ENCODE data around the gene MRPS22. TPM values are rescaled to one million over a fixed set of nuclear protein-coding genes. Genes with fewer than 3 reads are reported as not detected.
"Not testable (repeated sequence)": the region's sequence is repeated elsewhere in the genome, so short reads cannot be mapped to it uniquely, and the experiment has no call there.

The MRPS22 gene
- total RNA-seq, 6 donors from 2014 or later = 17.8 to 48.3 (median 33.1) TPM

DNA sequence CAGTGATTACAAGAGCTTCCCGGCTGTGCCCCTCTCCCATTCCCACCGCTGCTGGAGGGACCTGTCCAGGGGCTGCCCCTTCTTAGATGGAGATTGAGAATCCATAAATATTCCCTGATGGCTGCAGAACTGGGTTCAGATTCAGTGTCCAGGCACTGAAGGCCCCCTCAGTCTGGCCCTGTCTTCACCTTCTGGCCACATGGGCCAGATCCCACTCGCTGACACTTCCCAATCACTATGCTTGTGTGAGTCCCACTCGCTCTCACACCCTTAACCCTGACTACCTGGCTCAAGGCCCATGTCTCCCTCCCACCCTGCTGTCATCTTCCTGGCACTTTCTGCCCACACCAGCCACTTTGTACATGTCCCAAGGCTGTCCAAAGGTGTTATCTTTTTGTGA is 15.5 kb upstream of the MRPS22 start:
- Histone ChIP-seq H3K4me3 (no peak overlapping the region), H3K27me3 (no peaks in the 10 kb centered on the region), H3K27ac (no peak overlapping the region), H3K9me3 (no peaks in the 10 kb centered on the region), H3K36me3 (no peaks in the 10 kb centered on the region), H3K4me1 (peaks cover 0 to 9% (median 7%) of the 10 kb centered on the region in 4 donors)
- no peak for TF ChIP-seq POLR2AphosphoS5 (IDR thresholded peaks at IDR 0.05)
- TF ChIP-seq, protein P1, sequence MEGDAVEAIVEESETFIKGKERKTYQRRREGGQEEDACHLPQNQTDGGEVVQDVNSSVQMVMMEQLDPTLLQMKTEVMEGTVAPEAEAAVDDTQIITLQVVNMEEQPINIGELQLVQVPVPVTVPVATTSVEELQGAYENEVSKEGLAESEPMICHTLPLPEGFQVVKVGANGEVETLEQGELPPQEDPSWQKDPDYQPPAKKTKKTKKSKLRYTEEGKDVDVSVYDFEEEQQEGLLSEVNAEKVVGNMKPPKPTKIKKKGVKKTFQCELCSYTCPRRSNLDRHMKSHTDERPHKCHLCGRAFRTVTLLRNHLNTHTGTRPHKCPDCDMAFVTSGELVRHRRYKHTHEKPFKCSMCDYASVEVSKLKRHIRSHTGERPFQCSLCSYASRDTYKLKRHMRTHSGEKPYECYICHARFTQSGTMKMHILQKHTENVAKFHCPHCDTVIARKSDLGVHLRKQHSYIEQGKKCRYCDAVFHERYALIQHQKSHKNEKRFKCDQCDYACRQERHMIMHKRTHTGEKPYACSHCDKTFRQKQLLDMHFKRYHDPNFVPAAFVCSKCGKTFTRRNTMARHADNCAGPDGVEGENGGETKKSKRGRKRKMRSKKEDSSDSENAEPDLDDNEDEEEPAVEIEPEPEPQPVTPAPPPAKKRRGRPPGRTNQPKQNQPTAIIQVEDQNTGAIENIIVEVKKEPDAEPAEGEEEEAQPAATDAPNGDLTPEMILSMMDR (IDR thresholded peaks at IDR 0.05) = no peak
- no peak for TF ChIP-seq EP300 (IDR thresholded peaks at IDR 0.05)
- no peak for TF ChIP-seq POLR2A (IDR thresholded peaks at IDR 0.05)
- no peak for DNase-seq
- 76 to 95% methylated on average over 4 of the region's 4 CpGs for WGBS, 2 donors
- ATAC-seq (ENCODE audit: low FRiP score in 2 of 2) = no peak

- 10 to 26% methylated on average over 8 to 25 of the region's 25 CpGs for WGBS, 2 donors
- TF ChIP-seq POLR2AphosphoS5 (IDR thresholded peaks at IDR 0.05) = no peak
- TF ChIP-seq POLR2A (IDR thresholded peaks at IDR 0.05) = no peak
- TF ChIP-seq, protein P1 (IDR thresholded peaks at IDR 0.05) = peak; percentile 91 to 99 (median 97)
- no peak overlapping the region for H3K27ac ChIP-seq
- H3K4me3 ChIP-seq = peak overlapping the region in 1 of 4 donors; percentile 13
- no peaks in the 10 kb centered on the region for H3K27me3 ChIP-seq
- ATAC-seq (ENCODE audit: low FRiP score in 2 of 2) (peak; percentile 95 to 98), DNase-seq (peak; percentile 88 to 99)
- H3K36me3 ChIP-seq = no peaks in the 10 kb centered on the region
- H3K9me3 ChIP-seq = no peaks in the 10 kb centered on the region
- H3K4me1 ChIP-seq = peaks cover 0 to 9% (median 7%) of the 10 kb centered on the region in 4 donors
These were observed 14.4 kb upstream of the MRPS22 start for GRCh38 chr3:139329364-139329850.

DNA sequence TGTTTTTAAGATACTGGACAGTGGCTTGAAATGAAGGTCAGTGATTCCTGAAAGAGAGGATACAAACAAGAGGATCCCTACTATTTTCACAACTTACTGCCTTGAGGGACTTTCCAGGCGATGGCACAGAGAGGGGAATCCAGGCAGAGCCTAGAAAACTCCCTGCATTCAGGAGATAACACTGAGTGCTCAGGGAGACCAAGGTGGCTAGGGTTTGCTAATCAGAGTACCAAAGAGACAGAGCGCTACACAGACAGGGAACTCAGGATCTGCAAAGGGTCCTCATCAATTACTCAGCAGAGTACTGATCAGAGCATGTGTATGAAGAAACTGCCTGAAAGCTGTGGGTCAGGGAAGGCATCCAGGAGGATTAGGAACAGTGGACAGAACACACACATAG is 11.7 kb upstream of the MRPS22 start:
- TF ChIP-seq POLR2AphosphoS5 (IDR thresholded peaks at IDR 0.05) (no peak), POLR2A (IDR thresholded peaks at IDR 0.05) (no peak)
- TF ChIP-seq, protein P1 (IDR thresholded peaks at IDR 0.05) = no peak
- no peak for ATAC-seq (ENCODE audit: low FRiP score in 2 of 2)

DNA sequence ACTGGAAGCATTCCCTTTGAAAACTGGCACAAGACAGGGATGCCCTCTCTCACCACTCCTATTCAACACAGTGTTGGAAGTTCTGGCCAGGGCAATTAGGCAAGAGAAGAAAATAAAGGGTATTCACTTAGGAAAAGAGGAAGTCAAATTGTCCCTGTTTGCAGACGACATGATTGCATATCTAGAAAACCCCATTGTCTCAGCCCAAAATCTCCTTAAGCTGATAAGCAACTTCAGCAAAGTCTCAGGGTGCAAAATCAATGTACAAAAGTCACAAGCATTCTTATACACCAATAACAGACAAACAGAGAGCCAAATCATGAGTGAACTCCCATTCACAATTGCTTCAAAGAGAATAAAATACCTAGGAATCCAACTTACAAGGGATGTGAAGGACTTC is 9.1 kb upstream of the MRPS22 start:
- not testable (repeated sequence) for H3K27ac ChIP-seq; H3K27me3 ChIP-seq; DNase-seq; H3K4me3 ChIP-seq; H3K36me3 ChIP-seq; H3K9me3 ChIP-seq; ATAC-seq (ENCODE audit: low FRiP score in 2 of 2); H3K4me1 ChIP-seq
- WGBS, 2 donors = 40% methylated on average over 1 of the region's 1 CpG; no CpG with 5 or more reads in 1 of the 2 donors

More for the DNA sequence above, 11.7 kb upstream of the MRPS22 start:
- Histone ChIP-seq H3K27ac (no peak overlapping the region), H3K36me3 (no peaks in the 10 kb centered on the region), H3K4me1 (peaks cover 0 to 9% (median 7%) of the 10 kb centered on the region in 4 donors), H3K9me3 (no peaks in the 10 kb centered on the region), H3K27me3 (no peaks in the 10 kb centered on the region), H3K4me3 (no peak overlapping the region)
- no peak for DNase-seq
- 67 to 71% methylated on average over 2 of the region's 2 CpGs for WGBS, 2 donors

GRCh38 chr3:139338405-139338804 is 5.4 kb upstream of the MRPS22 start:
- Histone ChIP-seq H3K9me3 (no peaks in the 10 kb centered on the region), H3K4me3 (no peak overlapping the region), H3K4me1 (peaks cover 0 to 2% (median under 1%) of the 10 kb centered on the region in 4 donors), H3K27me3 (no peaks in the 10 kb centered on the region), H3K36me3 (no peaks in the 10 kb centered on the region), H3K27ac (no peak overlapping the region)
- 94% methylated on average over 4 of the region's 4 CpGs for WGBS, 2 donors
- TF ChIP-seq POLR2A (IDR thresholded peaks at IDR 0.05) (no peak), EP300 (IDR thresholded peaks at IDR 0.05) (no peak), POLR2AphosphoS5 (IDR thresholded peaks at IDR 0.05) (no peak)
- TF ChIP-seq, protein P1 (IDR thresholded peaks at IDR 0.05) = no peak
- DNase-seq = no peak
- no peak for ATAC-seq (ENCODE audit: low FRiP score in 2 of 2)
